GM03348 (cell line): ENCODE results near the gene SDS.
"Not testable (repeated sequence)": the region's sequence is repeated elsewhere in the genome, so short reads cannot be mapped to it uniquely, and the experiment has no call there.

ENCODE experiments used
- DNase-seq: peaks from one replicate; pipeline ENCODE4 v3.0.0; 2012; ENCODE audit warnings: low spot score

Gene SDS

GRCh38 chr12:113374823-113375428 is 28.8 kb downstream of the SDS start:
- DNase-seq, result no peak

GRCh38 chr12:113373969-113374368 is 29.7 kb downstream of the SDS start:
- no peak for DNase-seq

- no peak for DNase-seq
These were observed 30.2 kb downstream of the SDS start for GRCh38 chr12:113373440-113373839.

- DNase-seq, result no peak
These were observed 31.3 kb downstream of the SDS start for GRCh38 chr12:113372371-113372770.

GRCh38 chr12:113371808-113372207 is 31.9 kb downstream of the SDS start:
- DNase-seq, result no peak

GRCh38 chr12:113370923-113371682 is 32.6 kb downstream of the SDS start:
- no peak for DNase-seq

GRCh38 chr12:113369391-113369985 is 34.2 kb downstream of the SDS start:
- no peak for DNase-seq

- DNase-seq, result no peak
These were observed 35.4 kb downstream of the SDS start for GRCh38 chr12:113368331-113368730.

GRCh38 chr12:113366827-113367226 is 36.9 kb downstream of the SDS start:
- no peak for DNase-seq

- DNase-seq, result no peak
These were observed 37.9 kb downstream of the SDS start for GRCh38 chr12:113365639-113366395.

GRCh38 chr12:113364698-113365097 is 39.0 kb downstream of the SDS start:
- DNase-seq, result no peak

GRCh38 chr12:113361574-113362370 is 41.9 kb downstream of the SDS start:
- no peak for DNase-seq

GRCh38 chr12:113359939-113360748 is 43.5 kb downstream of the SDS start:
- DNase-seq, result peak; percentile 31

- DNase-seq, result peak; percentile 70
These were observed 44.4 kb downstream of the SDS start for GRCh38 chr12:113359133-113359938.

GRCh38 chr12:113358381-113359132 is 45.1 kb downstream of the SDS start, which contains the start of gene PLBD2:
Gene PLBD2, plus strand, starts transcription at chr12:113358587. Its CDS starts 14 bp downstream, at chr12:113358601.
- DNase-seq, result peak; percentile 99

GRCh38 chr12:113354192-113354591 is 49.5 kb downstream of the SDS start:
- not testable (repeated sequence) for DNase-seq

GRCh38 chr12:113351089-113351488 is 52.6 kb downstream of the SDS start:
- DNase-seq, result no peak

GRCh38 chr12:113348849-113349536 is 54.7 kb downstream of the SDS start:
- DNase-seq, result no peak

- DNase-seq, result no peak
These were observed 55.8 kb downstream of the SDS start for GRCh38 chr12:113347892-113348291.
